Activated B cell treated with CpG ODN at 0.5 μM for 24 hours (primary cell): ENCODE results near the gene TNFAIP2. TPM values are rescaled to one million over a fixed set of nuclear protein-coding genes. Genes with fewer than 3 reads are reported as not detected.

ENCODE experiments used
- ATAC-seq: fragments of 200-7000 bp; cut with Tn5 transposase; one replicate; pipeline ENCODE4 v1.10.0; 2021; ENCODE audit warnings: low read depth, mild to moderate bottlenecking, moderate library complexity
- CTCF ChIA-PET: fragments of 350-600 bp; sonication (Branson Sonifier 250); formaldehyde crosslinking; loops from one replicate; lab custom pipeline; 2021; ENCODE audit warnings: antibody characterized with exemption; lab: Charles Lee
- POLR2A ChIA-PET: fragments of 350-600 bp; sonication (Branson Sonifier 250); formaldehyde crosslinking; loops from one replicate; lab custom pipeline; 2021; ENCODE audit warnings: antibody characterized with exemption; lab: Charles Lee
- DNase-seq: peaks from one replicate; pipeline ENCODE4 v3.0.0; 2022
- H3K27ac Mint-ChIP-seq: one replicate; pipeline ENCODE4 v1.8.0; 2020; ENCODE audit warnings: mixed read lengths
- H3K27me3 Mint-ChIP-seq: one replicate; pipeline ENCODE4 v1.8.0; 2021; ENCODE audit warnings: mixed read lengths
- H3K36me3 Mint-ChIP-seq: one replicate; pipeline ENCODE4 v1.8.0; 2021; ENCODE audit warnings: low read depth, mixed read lengths
- H3K4me1 Mint-ChIP-seq: one replicate; pipeline ENCODE4 v1.8.0; 2021; ENCODE audit warnings: mixed read lengths
- H3K4me3 Mint-ChIP-seq: one replicate; pipeline ENCODE4 v1.8.0; 2020; ENCODE audit warnings: mild to moderate bottlenecking, mixed read lengths
- H3K9me3 Mint-ChIP-seq: one replicate; pipeline ENCODE4 v1.8.0; 2020; ENCODE audit warnings: mixed read lengths
- intact Hi-C: fragments of 100-400 bp; cut with micrococcal nuclease; formaldehyde crosslinking; loops from one replicate; pipeline ENCODE4 v1.15.1; 2024
- total RNA-seq: library from RNA; stranded (reverse); gene quantifications from 2 replicates; pipeline ENCODE4 v1.2.3, GENCODE V29; 2022
- TF ChIP-seq, protein P1 (sequence below): fragments of 200-600 bp; IDR thresholded peaks from one replicate; pipeline ENCODE4 v1.8.0; 2022; ENCODE audit warnings: antibody characterized with exemption, mild to moderate bottlenecking

TNFAIP2 gene
- total RNA-seq, 1 donor from 2014 or later = 4.1 TPM

DNA sequence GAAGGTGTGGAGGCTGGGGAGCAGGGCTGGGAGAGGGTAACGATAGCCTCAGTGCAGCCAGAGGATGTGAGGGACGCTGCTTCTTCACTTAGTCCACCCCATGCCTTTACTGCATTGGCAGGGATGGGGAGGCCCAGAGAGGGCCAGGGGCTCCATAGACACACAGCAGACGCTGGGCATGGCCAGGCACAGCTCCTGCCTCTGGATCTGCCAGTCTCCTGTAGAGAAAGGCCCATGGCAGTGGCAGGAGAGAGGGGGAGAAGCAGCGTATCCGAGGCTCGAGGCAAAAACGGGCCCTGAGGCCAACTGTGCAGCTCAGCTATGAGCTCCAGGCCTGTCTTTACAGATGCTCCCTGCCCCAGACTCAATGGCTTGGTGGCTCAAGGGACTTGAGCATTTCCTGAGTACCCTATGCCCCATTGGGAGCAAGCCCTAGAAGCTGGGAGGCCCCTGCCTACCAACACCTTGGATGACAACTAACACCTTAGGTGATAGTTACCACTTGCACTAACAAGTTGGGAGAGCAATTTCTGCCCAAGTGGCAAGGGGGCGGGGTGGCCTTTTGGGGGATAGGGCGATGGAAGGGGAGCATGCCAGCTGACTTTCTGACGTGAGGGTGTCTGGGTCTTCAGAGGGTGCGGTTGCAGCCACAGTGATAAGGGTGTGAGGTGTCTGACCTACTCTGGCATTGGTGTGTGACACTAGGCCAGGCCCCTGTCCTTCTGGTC is 44.2 kb upstream of the TNFAIP2 start:
- no peaks in the 10 kb centered on the region for H3K9me3 Mint-ChIP-seq
- no peak overlapping the region for H3K4me3 Mint-ChIP-seq
- H3K4me1 Mint-ChIP-seq = peaks cover 5% of the 10 kb centered on the region
- H3K36me3 Mint-ChIP-seq = no peaks in the 10 kb centered on the region
- no peaks in the 10 kb centered on the region for H3K27me3 Mint-ChIP-seq
- ATAC-seq (no peak), DNase-seq (no peak)
- CTCF ChIA-PET = interaction anchor here (0.7 to 2.0 kb wide), 6 partner anchors 21 to 213 kb away, joined by 3 to 8 read pairs (median 4); no protein-coding TSS in a partner anchor
- intact Hi-C loops = loop anchor here (1.0 to 5.0 kb wide), 5 partner anchors 12 to 468 kb away; no protein-coding TSS in a partner anchor
- POLR2A ChIA-PET = no interaction called here
- H3K27ac Mint-ChIP-seq = no peak overlapping the region
- TF ChIP-seq, protein P1, sequence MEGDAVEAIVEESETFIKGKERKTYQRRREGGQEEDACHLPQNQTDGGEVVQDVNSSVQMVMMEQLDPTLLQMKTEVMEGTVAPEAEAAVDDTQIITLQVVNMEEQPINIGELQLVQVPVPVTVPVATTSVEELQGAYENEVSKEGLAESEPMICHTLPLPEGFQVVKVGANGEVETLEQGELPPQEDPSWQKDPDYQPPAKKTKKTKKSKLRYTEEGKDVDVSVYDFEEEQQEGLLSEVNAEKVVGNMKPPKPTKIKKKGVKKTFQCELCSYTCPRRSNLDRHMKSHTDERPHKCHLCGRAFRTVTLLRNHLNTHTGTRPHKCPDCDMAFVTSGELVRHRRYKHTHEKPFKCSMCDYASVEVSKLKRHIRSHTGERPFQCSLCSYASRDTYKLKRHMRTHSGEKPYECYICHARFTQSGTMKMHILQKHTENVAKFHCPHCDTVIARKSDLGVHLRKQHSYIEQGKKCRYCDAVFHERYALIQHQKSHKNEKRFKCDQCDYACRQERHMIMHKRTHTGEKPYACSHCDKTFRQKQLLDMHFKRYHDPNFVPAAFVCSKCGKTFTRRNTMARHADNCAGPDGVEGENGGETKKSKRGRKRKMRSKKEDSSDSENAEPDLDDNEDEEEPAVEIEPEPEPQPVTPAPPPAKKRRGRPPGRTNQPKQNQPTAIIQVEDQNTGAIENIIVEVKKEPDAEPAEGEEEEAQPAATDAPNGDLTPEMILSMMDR = no peak

DNA sequence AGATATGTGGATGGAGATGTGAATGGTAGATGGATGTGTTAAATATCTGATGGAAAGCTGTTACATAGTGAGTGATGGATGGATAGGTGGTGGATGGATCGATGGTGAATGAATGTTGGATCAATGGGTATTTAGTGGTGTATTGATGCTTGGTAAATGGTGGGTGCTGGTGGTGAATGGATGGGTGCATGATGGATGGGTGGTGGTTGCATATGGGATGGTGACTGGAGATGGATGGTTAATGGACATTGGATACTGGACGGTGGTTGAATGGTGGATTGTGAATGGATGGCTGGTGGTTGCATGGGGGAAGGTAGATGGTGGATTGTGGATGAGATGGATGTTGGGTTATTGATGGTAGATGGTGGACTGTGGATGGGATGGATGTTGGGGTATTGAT is 41.3 kb upstream of the TNFAIP2 start:
- intact Hi-C loops = no loop called here
- POLR2A ChIA-PET = no interaction called here
- Mint-ChIP-seq H3K9me3 (no peaks in the 10 kb centered on the region), H3K27ac (no peak overlapping the region), H3K27me3 (peaks cover 14% of the 10 kb centered on the region), H3K4me1 (no peaks in the 10 kb centered on the region), H3K4me3 (no peak overlapping the region), H3K36me3 (no peaks in the 10 kb centered on the region)
- ATAC-seq (no peak), DNase-seq (no peak)
- TF ChIP-seq, protein P1 = no peak
- CTCF ChIA-PET = no interaction called here

DNA sequence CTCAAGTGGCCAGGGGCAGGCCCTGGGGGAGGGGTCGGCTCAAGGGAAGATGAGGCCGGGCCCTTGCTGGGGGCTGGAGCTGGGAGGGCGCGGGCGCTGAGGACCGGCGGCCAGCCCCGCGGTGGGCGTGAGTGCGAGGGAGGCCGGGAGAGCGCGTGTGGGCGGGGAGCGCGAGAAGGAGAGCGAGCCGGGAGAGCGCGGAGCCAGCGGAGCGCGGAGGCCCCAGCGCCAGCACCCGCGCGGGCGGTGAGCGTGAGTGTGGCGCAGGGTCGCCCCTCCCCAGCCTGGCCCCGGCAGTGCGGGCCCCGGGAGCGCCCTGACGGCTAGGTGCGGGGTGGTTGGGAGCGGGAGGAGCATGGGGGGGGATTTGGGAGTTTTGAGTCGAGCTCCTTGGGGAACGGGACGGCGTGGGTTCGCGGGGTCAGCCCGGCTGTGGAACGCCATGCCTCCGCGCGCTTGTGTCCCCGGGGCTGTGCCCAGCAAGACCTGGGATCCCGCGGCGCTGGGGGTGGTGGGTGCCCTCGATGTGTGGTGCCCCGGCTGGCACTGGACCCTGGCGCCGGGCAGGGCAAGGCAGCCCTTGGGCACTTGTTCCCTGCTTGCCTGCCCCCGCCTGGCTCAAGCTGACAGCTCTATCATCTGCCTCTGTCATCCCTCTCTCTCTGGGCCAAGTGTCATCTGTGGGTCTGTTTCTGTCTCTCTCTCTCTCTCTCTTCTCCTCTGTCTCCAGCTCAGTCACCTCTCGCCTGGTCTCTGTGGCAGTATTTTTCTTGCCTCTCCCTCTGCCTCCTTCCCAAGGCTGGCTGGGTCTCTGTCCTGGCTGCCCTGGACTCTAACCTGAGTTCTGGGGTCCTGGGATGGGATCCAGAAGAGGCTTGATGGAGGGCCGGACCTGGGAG is 39.0 kb upstream of the TNFAIP2 start, which contains the start of gene LBHD2:
Gene LBHD2, plus strand, starts transcription at position 190 of the 899 bp plus-strand sequence. CDS start 1,803 bp downstream, outside the sequence.
- H3K4me1 Mint-ChIP-seq = no peaks in the 10 kb centered on the region
- CTCF ChIA-PET = no interaction called here
- H3K27ac Mint-ChIP-seq = no peak within 1 kb of the TSS
- POLR2A ChIA-PET = interaction anchor here (0.7 kb wide), 1 partner anchor 24 kb away, joined by 3 read pairs; no protein-coding TSS in a partner anchor
- ATAC-seq (no peak), DNase-seq (no peak)
- H3K4me3 Mint-ChIP-seq = no peak within 1 kb of the TSS
- intact Hi-C loops = no loop called here
- no peaks in the 10 kb centered on the region for H3K36me3 Mint-ChIP-seq
- TF ChIP-seq, protein P1 = no peak
- peaks cover 14% of the 10 kb centered on the region for H3K27me3 Mint-ChIP-seq
- no peaks in the 10 kb centered on the region for H3K9me3 Mint-ChIP-seq

DNA sequence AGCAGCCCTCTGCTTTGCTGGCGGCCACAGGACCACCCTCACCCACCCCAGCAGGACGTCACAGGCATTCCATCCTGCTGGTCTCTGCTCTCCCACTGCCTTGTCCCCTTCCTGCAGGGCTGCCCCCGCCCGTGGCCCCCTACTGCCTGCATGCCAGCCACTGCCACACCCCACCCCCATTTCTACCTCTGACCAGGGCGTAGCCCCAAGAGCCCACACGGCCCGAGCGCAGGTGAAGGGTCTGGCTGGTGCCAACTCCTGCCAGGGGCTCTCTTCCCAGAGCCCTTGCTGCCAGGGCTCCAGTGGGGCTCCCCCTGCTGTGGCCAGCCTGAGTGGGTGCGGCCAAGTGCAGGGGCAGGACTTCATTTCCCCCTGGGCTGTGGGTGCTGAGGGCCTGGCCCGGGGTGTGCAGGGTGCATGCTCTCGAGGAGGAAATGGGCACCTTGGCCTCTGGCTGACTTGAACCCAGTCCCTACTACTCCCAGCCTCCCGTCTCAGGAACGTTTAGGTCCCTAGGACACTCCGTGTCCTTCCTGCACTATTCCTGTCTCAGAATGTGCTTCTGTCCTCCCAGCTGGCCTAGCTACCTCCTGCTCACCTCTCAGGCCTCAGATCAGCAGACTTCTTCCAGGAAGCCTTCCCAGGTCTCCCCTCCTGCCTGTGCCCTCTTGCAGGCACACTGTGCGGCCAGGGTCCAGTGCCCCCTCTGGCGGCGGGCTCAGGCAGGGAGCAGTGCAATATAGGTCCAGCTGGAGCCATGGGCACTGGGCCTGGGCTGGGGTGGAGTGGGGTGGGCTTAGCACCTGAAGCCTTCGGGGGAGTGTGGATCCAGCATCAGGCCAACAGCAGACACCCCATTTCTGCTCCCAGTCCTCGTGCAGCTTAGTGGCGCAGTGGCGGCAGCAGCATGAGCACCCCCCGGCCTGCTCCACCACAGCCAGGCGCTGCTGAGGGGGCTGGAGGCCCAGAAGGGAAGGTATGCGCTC is 37.9 kb upstream of the TNFAIP2 start:
- no peaks in the 10 kb centered on the region for H3K4me1 Mint-ChIP-seq
- ChIA-PET CTCF (no interaction called here), POLR2A (no interaction called here)
- no peaks in the 10 kb centered on the region for H3K9me3 Mint-ChIP-seq
- TF ChIP-seq, protein P1 = no peak
- DNase-seq (no peak), ATAC-seq (no peak)
- no peak overlapping the region for H3K4me3 Mint-ChIP-seq
- intact Hi-C loops = no loop called here
- peaks cover 14% of the 10 kb centered on the region for H3K27me3 Mint-ChIP-seq
- no peak overlapping the region for H3K27ac Mint-ChIP-seq
- no peaks in the 10 kb centered on the region for H3K36me3 Mint-ChIP-seq
